Breast epithelium (tissue), 3 donors: Measurements from ENCODE around the gene ACR.
"Not testable (repeated sequence)": the region's sequence is repeated elsewhere in the genome, so short reads cannot be mapped to it uniquely, and the experiment has no call there.

Experiments
- CTCF ChIP-seq, 3 donors: fragments of 450-650 bp; IDR thresholded peaks; one replicate each; pipeline ENCODE4 v1.5.1; 2016 to 2017; ENCODE audit warnings: antibody characterized with exemption in 3 of 3, mild to moderate bottlenecking in 3 of 3, moderate library complexity in 3 of 3
- POLR2A ChIP-seq: fragments of 450-650 bp; IDR thresholded peaks from one replicate; pipeline ENCODE4 v1.6.1; 2016; ENCODE audit warnings: antibody characterized with exemption, mild to moderate bottlenecking, moderate library complexity
- POLR2AphosphoS5 ChIP-seq, 3 donors: sonication (generic); formaldehyde crosslinking; IDR thresholded peaks; one replicate each; pipeline ENCODE4 v1.6.1; 2017; ENCODE audit warnings: antibody characterized with exemption in 3 of 3

GRCh38 chr22:50777631-50778030 lies 39.6 kb downstream of the ACR start:
- TF ChIP-seq CTCF (IDR thresholded peaks at IDR 0.05); POLR2AphosphoS5 (IDR thresholded peaks at IDR 0.05); POLR2A: not testable (repeated sequence)
